Measurements from ENCODE around the gene BPIFB1.

DNA sequence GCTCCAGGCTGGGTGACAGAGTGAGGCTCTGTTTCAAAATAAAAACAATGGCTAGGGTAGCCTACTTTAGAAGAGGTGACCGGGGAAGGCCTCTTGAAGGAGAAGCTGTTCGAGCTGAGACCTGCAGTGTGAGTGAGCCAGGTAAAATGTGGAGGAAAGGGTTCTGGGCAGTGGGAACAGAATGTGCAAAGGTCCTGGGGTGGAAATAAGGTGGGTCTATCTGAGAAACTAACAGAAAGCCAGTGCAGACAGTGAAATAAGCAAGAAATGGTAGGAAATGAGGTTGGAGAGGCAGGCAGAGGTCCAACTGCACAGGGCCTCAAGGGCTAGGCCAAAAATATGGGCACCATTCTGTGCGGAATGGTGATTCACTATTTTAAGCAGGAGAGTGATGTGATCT is 53.4 kb downstream of the BPIFB1 start:
- TF ChIP-seq, protein P1, sequence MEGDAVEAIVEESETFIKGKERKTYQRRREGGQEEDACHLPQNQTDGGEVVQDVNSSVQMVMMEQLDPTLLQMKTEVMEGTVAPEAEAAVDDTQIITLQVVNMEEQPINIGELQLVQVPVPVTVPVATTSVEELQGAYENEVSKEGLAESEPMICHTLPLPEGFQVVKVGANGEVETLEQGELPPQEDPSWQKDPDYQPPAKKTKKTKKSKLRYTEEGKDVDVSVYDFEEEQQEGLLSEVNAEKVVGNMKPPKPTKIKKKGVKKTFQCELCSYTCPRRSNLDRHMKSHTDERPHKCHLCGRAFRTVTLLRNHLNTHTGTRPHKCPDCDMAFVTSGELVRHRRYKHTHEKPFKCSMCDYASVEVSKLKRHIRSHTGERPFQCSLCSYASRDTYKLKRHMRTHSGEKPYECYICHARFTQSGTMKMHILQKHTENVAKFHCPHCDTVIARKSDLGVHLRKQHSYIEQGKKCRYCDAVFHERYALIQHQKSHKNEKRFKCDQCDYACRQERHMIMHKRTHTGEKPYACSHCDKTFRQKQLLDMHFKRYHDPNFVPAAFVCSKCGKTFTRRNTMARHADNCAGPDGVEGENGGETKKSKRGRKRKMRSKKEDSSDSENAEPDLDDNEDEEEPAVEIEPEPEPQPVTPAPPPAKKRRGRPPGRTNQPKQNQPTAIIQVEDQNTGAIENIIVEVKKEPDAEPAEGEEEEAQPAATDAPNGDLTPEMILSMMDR (IDR thresholded peaks at IDR 0.05) = no peak
- no peak for TF ChIP-seq POLR2A (IDR thresholded peaks at IDR 0.05)

All from thyroid gland (tissue), 4 donors.